Measurements from ENCODE around the gene SMPDL3B. TPM values are rescaled to one million over a fixed set of nuclear protein-coding genes. Genes with fewer than 3 reads are reported as not detected.

SMPDL3B gene
- polyA plus RNA-seq, 1 donor (not counting 4 experiments of a cell fraction or from before 2014, with no cell fraction given): 0.51 TPM

GRCh38 chr1:27990920-27991537 is 56.2 kb downstream of the SMPDL3B start:
- Histone ChIP-seq H3K79me2 (ENCODE audit: control insufficient read depth, insufficient read depth, low read length) (no peaks in the 10 kb centered on the region), H3K36me3 (ENCODE audit: control insufficient read depth in 2 of 2, extremely low read depth in 1 of 2, insufficient read depth in 2 of 2, low read length in 2 of 2) (peaks cover 15 to 21% of the 10 kb centered on the region in 2 experiments), H4K20me1 (ENCODE audit: control insufficient read depth, extremely low read depth, insufficient read depth, low read length) (no peaks in the 10 kb centered on the region), H3K27ac (ENCODE audit: control insufficient read depth, insufficient read depth, low read length) (no peak overlapping the region), H3K9me3 (ENCODE audit: control insufficient read depth, low read depth, low read length) (no peaks in the 10 kb centered on the region), H2AFZ (ENCODE audit: control insufficient read depth, low read length) (no peak overlapping the region), H3K4me2 (ENCODE audit: control insufficient read depth, extremely low read depth, insufficient read depth, low read depth, low read length) (no peak overlapping the region), H3K4me3 (ENCODE audit: control insufficient read depth in 2 of 3, extremely low read depth in 1 of 3, insufficient read depth in 2 of 3, low read depth in 1 of 3, low read length in 3 of 3) (no peak overlapping the region), H3K27me3 (ENCODE audit: control insufficient read depth, extremely low read depth, insufficient read depth, low read length) (no peaks in the 10 kb centered on the region), H3K9me1 (ENCODE audit: control insufficient read depth, extremely low read depth, insufficient read depth, low read length) (no peaks in the 10 kb centered on the region), H3K9ac (ENCODE audit: control insufficient read depth, extremely low read depth, insufficient read depth, low read length) (no peak overlapping the region), H3K4me1 (ENCODE audit: control insufficient read depth, extremely low read depth, insufficient read depth, low read length) (no peaks in the 10 kb centered on the region)
- no peak for TF ChIP-seq EZH2 (IDR thresholded peaks at IDR 0.05; ENCODE audit: low read length)
- TF ChIP-seq CTCF (optimal IDR thresholded peaks at IDR 0.05 in 1 of 3, IDR thresholded peaks at IDR 0.05 in 1 of 3, conservative IDR thresholded peaks at IDR 0.05 in 1 of 3; ENCODE audit: extremely low read depth in 1 of 3, insufficient read depth in 2 of 3, low read length in 3 of 3): no peak
- dilution Hi-C loops (cut with MboI; ENCODE audit: extremely low pct_ligation_motif_present, low sequenced_read_pairs): no loop called here
- DNase-seq (ENCODE audit: low read depth, low spot score) (no peak), FAIRE-seq (no peak)

GRCh38 chr1:27992276-27992675 is 57.5 kb downstream of the SMPDL3B start:
- Histone ChIP-seq H3K9me1 (ENCODE audit: control insufficient read depth, extremely low read depth, insufficient read depth, low read length) (no peaks in the 10 kb centered on the region), H3K4me2 (ENCODE audit: control insufficient read depth, extremely low read depth, insufficient read depth, low read depth, low read length) (no peak overlapping the region), H3K9me3 (ENCODE audit: control insufficient read depth, low read depth, low read length) (no peaks in the 10 kb centered on the region), H3K79me2 (ENCODE audit: control insufficient read depth, insufficient read depth, low read length) (no peaks in the 10 kb centered on the region), H4K20me1 (ENCODE audit: control insufficient read depth, extremely low read depth, insufficient read depth, low read length) (no peaks in the 10 kb centered on the region), H3K4me3 (ENCODE audit: control insufficient read depth in 2 of 3, extremely low read depth in 1 of 3, insufficient read depth in 2 of 3, low read depth in 1 of 3, low read length in 3 of 3) (no peak overlapping the region), H3K27ac (ENCODE audit: control insufficient read depth, insufficient read depth, low read length) (no peak overlapping the region), H3K36me3 (ENCODE audit: control insufficient read depth in 2 of 2, extremely low read depth in 1 of 2, insufficient read depth in 2 of 2, low read length in 2 of 2) (peaks cover 14 to 21% of the 10 kb centered on the region in 2 experiments), H2AFZ (ENCODE audit: control insufficient read depth, low read length) (no peak overlapping the region), H3K9ac (ENCODE audit: control insufficient read depth, extremely low read depth, insufficient read depth, low read length) (no peak overlapping the region), H3K4me1 (ENCODE audit: control insufficient read depth, extremely low read depth, insufficient read depth, low read length) (no peaks in the 10 kb centered on the region), H3K27me3 (ENCODE audit: control insufficient read depth, extremely low read depth, insufficient read depth, low read length) (no peaks in the 10 kb centered on the region)
- dilution Hi-C loops (cut with MboI; ENCODE audit: extremely low pct_ligation_motif_present, low sequenced_read_pairs): no loop called here
- no peak for DNase-seq (ENCODE audit: low read depth, low spot score)
- no peak for FAIRE-seq
- no peak for TF ChIP-seq EZH2 (IDR thresholded peaks at IDR 0.05; ENCODE audit: low read length)
- no peak for TF ChIP-seq CTCF (optimal IDR thresholded peaks at IDR 0.05 in 1 of 3, IDR thresholded peaks at IDR 0.05 in 1 of 3, conservative IDR thresholded peaks at IDR 0.05 in 1 of 3; ENCODE audit: extremely low read depth in 1 of 3, insufficient read depth in 2 of 3, low read length in 3 of 3)
